ENCODE data around the gene IFT43.

The IFT43 gene

GRCh38 chr14:75985618-75986438 lies at the start of gene IFT43:
TSS of gene IFT43 (plus strand) at chr14:75985763. CDS start at chr14:75985787, 24 bp downstream.
- TF ChIP-seq CTCF (conservative IDR thresholded peaks at IDR 0.05) (no peak), ZFX (IDR thresholded peaks at IDR 0.05) (peak; percentile 72)
- H3K27ac ChIP-seq = peak within 1 kb of the TSS; percentile 55

GRCh38 chr14:75939200-75939599 lies 46.4 kb upstream of the IFT43 start:
- no peak overlapping the region for H3K27ac ChIP-seq
- TF ChIP-seq CTCF (conservative IDR thresholded peaks at IDR 0.05) (no peak), ZFX (IDR thresholded peaks at IDR 0.05) (no peak)

- no peak for TF ChIP-seq CTCF (conservative IDR thresholded peaks at IDR 0.05)
- no peak for TF ChIP-seq ZFX (IDR thresholded peaks at IDR 0.05)
- H3K27ac ChIP-seq = no peak overlapping the region
Measured at GRCh38 chr14:75941030-75941429, 44.5 kb upstream of the IFT43 start.

GRCh38 chr14:75944607-75945241 lies 40.8 kb upstream of the IFT43 start:
- no peak overlapping the region for H3K27ac ChIP-seq
- no peak for TF ChIP-seq CTCF (conservative IDR thresholded peaks at IDR 0.05)

GRCh38 chr14:75946785-75947184 lies 38.8 kb upstream of the IFT43 start:
- TF ChIP-seq ZFX (IDR thresholded peaks at IDR 0.05) (no peak), CTCF (conservative IDR thresholded peaks at IDR 0.05) (no peak)
- no peak overlapping the region for H3K27ac ChIP-seq

- no peak overlapping the region for H3K27ac ChIP-seq
- TF ChIP-seq CTCF (conservative IDR thresholded peaks at IDR 0.05) = no peak
- no peak for TF ChIP-seq ZFX (IDR thresholded peaks at IDR 0.05)
Measured at GRCh38 chr14:75952489-75952888, 33.1 kb upstream of the IFT43 start.

- no peak for TF ChIP-seq CTCF (conservative IDR thresholded peaks at IDR 0.05)
- no peak for TF ChIP-seq ZFX (IDR thresholded peaks at IDR 0.05)
- H3K27ac ChIP-seq = no peak overlapping the region
Measured at GRCh38 chr14:75959031-75959430, 26.5 kb upstream of the IFT43 start.
